Nephron progenitor cell (in vitro differentiated cells): ENCODE measurements around the gene HDAC4.

Experiments
- DNase-seq: peaks from one replicate; pipeline ENCODE4 v3.0.0; 2021
- H3K27ac Mint-ChIP-seq: 2 replicates; pipeline ENCODE4 v1.8.0; 2021; ENCODE audit warnings: mild to moderate bottlenecking, moderate library complexity, mixed read lengths
- H3K27me3 Mint-ChIP-seq: 2 replicates; pipeline ENCODE4 v1.8.0; 2021; ENCODE audit warnings: mild to moderate bottlenecking, low read depth, mixed read lengths; ENCODE audit not compliant: poor library complexity
- H3K36me3 Mint-ChIP-seq: 2 replicates; pipeline ENCODE4 v1.8.0; 2021; ENCODE audit warnings: low read depth, mixed read lengths
- H3K4me1 Mint-ChIP-seq: 2 replicates; pipeline ENCODE4 v1.8.0; 2021; ENCODE audit warnings: mixed read lengths
- H3K4me3 Mint-ChIP-seq: 2 replicates; pipeline ENCODE4 v1.8.0; 2021; ENCODE audit warnings: mild to moderate bottlenecking, moderate library complexity, mixed read lengths
- H3K9me3 Mint-ChIP-seq: 2 replicates; pipeline ENCODE4 v1.8.0; 2021; ENCODE audit warnings: mild to moderate bottlenecking, moderate library complexity, mixed read lengths
- TF ChIP-seq, protein P1 (sequence below): fragments of 200-600 bp; sonication (generic); IDR thresholded peaks from 2 replicates; pipeline ENCODE4 v1.5.0; 2021; ENCODE audit warnings: antibody characterized with exemption

Gene HDAC4

GRCh38 chr2:239305771-239306170 is 95.0 kb downstream of the HDAC4 start:
- Mint-ChIP-seq H3K4me1 (peaks cover 88% of the 10 kb centered on the region), H3K36me3 (no peaks in the 10 kb centered on the region), H3K27me3 (no peaks in the 10 kb centered on the region), H3K9me3 (no peaks in the 10 kb centered on the region), H3K27ac (peak overlapping the region; percentile 75), H3K4me3 (no peak overlapping the region)
- TF ChIP-seq, protein P1, sequence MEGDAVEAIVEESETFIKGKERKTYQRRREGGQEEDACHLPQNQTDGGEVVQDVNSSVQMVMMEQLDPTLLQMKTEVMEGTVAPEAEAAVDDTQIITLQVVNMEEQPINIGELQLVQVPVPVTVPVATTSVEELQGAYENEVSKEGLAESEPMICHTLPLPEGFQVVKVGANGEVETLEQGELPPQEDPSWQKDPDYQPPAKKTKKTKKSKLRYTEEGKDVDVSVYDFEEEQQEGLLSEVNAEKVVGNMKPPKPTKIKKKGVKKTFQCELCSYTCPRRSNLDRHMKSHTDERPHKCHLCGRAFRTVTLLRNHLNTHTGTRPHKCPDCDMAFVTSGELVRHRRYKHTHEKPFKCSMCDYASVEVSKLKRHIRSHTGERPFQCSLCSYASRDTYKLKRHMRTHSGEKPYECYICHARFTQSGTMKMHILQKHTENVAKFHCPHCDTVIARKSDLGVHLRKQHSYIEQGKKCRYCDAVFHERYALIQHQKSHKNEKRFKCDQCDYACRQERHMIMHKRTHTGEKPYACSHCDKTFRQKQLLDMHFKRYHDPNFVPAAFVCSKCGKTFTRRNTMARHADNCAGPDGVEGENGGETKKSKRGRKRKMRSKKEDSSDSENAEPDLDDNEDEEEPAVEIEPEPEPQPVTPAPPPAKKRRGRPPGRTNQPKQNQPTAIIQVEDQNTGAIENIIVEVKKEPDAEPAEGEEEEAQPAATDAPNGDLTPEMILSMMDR: no peak
- DNase-seq: no peak

- Mint-ChIP-seq H3K9me3 (no peaks in the 10 kb centered on the region), H3K27me3 (no peaks in the 10 kb centered on the region), H3K36me3 (no peaks in the 10 kb centered on the region), H3K4me1 (peaks cover 84% of the 10 kb centered on the region), H3K4me3 (no peak overlapping the region), H3K27ac (peak overlapping the region; percentile 39)
- TF ChIP-seq, protein P1: no peak
- no peak for DNase-seq
Observed at GRCh38 chr2:239305222-239305575, 95.6 kb downstream of the HDAC4 start.

DNA sequence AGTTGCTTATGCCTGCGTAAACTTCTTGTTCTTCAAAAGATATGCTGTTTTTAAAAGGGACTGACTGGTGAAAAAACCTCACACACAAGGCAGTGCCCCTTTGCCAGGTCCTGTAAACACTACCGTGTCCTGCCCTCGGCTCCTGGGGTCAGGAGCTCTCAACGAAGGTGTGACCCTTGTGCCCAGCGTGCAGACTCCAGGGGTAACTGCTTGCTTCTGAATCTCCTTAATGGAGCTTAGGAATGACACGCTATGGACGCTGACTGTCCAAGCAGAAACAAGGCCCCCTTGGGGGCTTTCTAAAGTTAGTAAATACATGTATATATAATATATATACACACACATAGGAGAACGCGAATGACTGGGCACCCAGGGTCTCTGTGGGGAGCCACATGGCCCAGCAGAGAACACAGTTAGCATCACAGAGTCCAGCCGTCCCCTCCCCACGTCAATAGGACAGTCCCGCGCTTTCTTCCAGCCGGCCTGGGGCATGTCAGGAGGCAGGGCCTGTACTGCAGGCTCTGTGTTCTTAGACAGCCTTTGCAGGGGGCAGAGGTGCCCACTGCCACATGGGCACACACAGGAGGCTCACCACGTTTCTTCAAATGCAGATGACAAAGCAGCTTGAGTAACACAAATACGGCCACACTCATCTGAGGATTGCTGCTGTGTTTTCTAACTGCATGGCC is 96.1 kb downstream of the HDAC4 start:
- TF ChIP-seq, protein P1: no peak
- H3K9me3 Mint-ChIP-seq: no peaks in the 10 kb centered on the region
- no peak overlapping the region for H3K4me3 Mint-ChIP-seq
- peak overlapping the region; percentile 77 for H3K27ac Mint-ChIP-seq
- H3K36me3 Mint-ChIP-seq: no peaks in the 10 kb centered on the region
- H3K4me1 Mint-ChIP-seq: peaks cover 84% of the 10 kb centered on the region
- H3K27me3 Mint-ChIP-seq: peaks cover 3% of the 10 kb centered on the region
- no peak for DNase-seq

DNA sequence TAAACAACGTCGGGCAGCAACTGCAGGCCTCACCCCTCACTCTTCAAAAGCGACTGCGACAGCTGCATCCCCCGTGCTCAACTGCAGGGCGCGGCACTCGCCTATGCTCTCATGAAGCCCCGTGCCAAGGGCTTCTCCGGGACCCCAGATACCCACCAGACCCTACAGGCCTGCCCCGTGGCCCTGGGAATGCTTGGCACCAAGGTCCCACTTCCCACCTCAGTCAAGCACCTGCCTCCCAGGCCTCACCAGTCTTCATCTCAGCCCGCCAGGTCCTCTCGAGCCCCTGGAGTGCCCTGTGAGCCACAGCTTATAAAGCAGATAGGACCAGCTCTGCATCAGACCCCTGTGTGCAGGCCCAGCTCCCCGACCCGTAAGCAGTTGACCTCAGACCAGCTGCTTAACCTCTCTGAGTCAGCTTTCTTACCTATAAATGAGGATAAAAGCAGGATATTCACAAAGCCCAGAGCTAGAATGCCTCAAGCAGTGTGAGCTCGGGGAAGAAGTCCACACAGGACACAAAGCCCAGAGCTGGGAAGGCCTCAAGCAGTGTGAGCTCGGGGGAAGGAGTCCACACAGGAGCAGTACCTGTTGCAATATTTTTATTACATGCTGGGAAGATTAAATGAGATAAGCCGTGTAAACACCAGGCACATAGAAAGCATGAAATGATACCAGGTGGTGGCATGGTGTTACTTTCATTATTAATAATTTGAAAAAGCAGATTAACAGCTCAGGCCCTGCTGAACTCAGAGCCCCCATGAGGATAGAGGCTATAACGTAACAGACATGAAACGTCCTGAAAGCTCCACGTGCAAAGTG is 96.9 kb downstream of the HDAC4 start:
- Mint-ChIP-seq H3K27ac (peak overlapping the region; percentile 10), H3K36me3 (no peaks in the 10 kb centered on the region), H3K4me1 (peaks cover 80% of the 10 kb centered on the region), H3K4me3 (no peak overlapping the region), H3K9me3 (no peaks in the 10 kb centered on the region), H3K27me3 (peaks cover 3% of the 10 kb centered on the region)
- TF ChIP-seq, protein P1: no peak
- no peak for DNase-seq

- Mint-ChIP-seq H3K4me1 (peaks cover 71% of the 10 kb centered on the region), H3K27ac (peak overlapping the region; percentile 10), H3K27me3 (peaks cover 6% of the 10 kb centered on the region), H3K4me3 (no peak overlapping the region), H3K9me3 (no peaks in the 10 kb centered on the region), H3K36me3 (no peaks in the 10 kb centered on the region)
- DNase-seq: no peak
- TF ChIP-seq, protein P1: no peak
Observed at GRCh38 chr2:239302808-239303557, 97.8 kb downstream of the HDAC4 start.
